Body of pancreas (tissue), 4 donors: ENCODE data around the gene MYBBP1A. TPM values are rescaled to one million over a fixed set of nuclear protein-coding genes. Genes with fewer than 3 reads are reported as not detected.

Experiments
- ATAC-seq: fragments of 150-250 bp; one replicate; pipeline ENCODE4 v1.9.1; 2016
- DNase-seq, 4 donors: peaks; one replicate each; pipeline ENCODE4 v3.0.0-alpha.2; 2019
- H3K27ac ChIP-seq, 4 donors: fragments of 200-600 bp; sonication (generic); 1 replicate in 3 of 4; 2 replicates in 1 of 4; pipeline versions ENCODE4 v1.5.1 to v1.6.1; 2016 to 2019; ENCODE audit warnings: mild to moderate bottlenecking in 1 of 4, mixed read lengths in 1 of 4, moderate library complexity in 1 of 4
- H3K27me3 ChIP-seq, 2 donors: fragments of 200-600 bp; sonication (generic); one replicate each; pipeline ENCODE4 v1.6.0; 2016; ENCODE audit warnings: mild to moderate bottlenecking in 1 of 2
- H3K36me3 ChIP-seq, 2 donors: fragments of 200-600 bp; sonication (generic); replicated peaks in 1 of 2; 2 replicates each; pipeline ENCODE4 v1.5.1; 2016; ENCODE audit warnings: low read depth in 2 of 2; ENCODE audit not compliant: insufficient read depth in 1 of 2
- H3K4me1 ChIP-seq: fragments of 200-600 bp; sonication (generic); one replicate; pipeline ENCODE4 v1.6.0; 2016
- H3K4me3 ChIP-seq, 2 donors: fragments of 200-600 bp; sonication (generic); 1 replicate in 1 of 2; 2 replicates in 1 of 2; pipeline ENCODE4 v1.5.1; 2016 to 2019
- H3K9me3 ChIP-seq, 3 donors: fragments of 200-600 bp; sonication (generic); 1 replicate in 2 of 3; 2 replicates in 1 of 3; pipeline ENCODE4 v1.5.1; 2016
- CTCF ChIP-seq, 7 experiments: fragments of 450-650 bp in 4 of 7; fragments of 200-600 bp in 3 of 7; sonication (generic) in 3 of 7; IDR thresholded peaks; one replicate each; pipeline ENCODE4 v1.5.1; 2016 to 2019; ENCODE audit warnings: antibody characterized with exemption in 7 of 7
- POLR2A ChIP-seq, 3 donors: fragments of 450-650 bp; IDR thresholded peaks; one replicate each; pipeline ENCODE4 v1.6.1; 2016; ENCODE audit warnings: antibody characterized with exemption in 3 of 3, mild to moderate bottlenecking in 2 of 3
- WGBS, 2 donors: methylation state at CpG; one replicate each; pipeline ENCODE4 v1.1.5; 2017; 5-methylcytosine and 5-hydroxymethylcytosine counted together
- intact Hi-C: fragments of 100-400 bp; cut with DNase I; formaldehyde crosslinking; loops from one replicate; pipeline ENCODE4 v1.15.1; 2023
- total RNA-seq, 2 donors: library from RNA; depleted of rRNA; stranded (reverse); fragments of >200 nt; gene quantifications; one replicate each; pipeline ENCODE4 v1.1.0, GENCODE V29; 2016

The MYBBP1A gene
- total RNA-seq, 2 donors from 2014 or later: 37.9 to 105 TPM

GRCh38 chr17:4539576-4540223, 15.5 kb downstream of the MYBBP1A start:
- Histone ChIP-seq H3K27ac (peak overlapping the region in 1 of 4 donors; percentile 5), H3K36me3 (peaks cover 19 to 22% of the 10 kb centered on the region in 2 donors), H3K4me3 (no peak overlapping the region), H3K27me3 (no peaks in the 10 kb centered on the region), H3K4me1 (no peaks in the 10 kb centered on the region), H3K9me3 (no peaks in the 10 kb centered on the region)
- ATAC-seq (no peak), DNase-seq (no peak)
- intact Hi-C loops: no loop called here
- no peak for TF ChIP-seq CTCF (IDR thresholded peaks at IDR 0.05)
- no peak for TF ChIP-seq POLR2A (IDR thresholded peaks at IDR 0.05)
- WGBS, 2 donors: 91 to 93% methylated on average over 14 to 26 of the region's 26 CpGs

- DNase-seq (no peak), ATAC-seq (no peak)
- Histone ChIP-seq H3K4me1 (no peaks in the 10 kb centered on the region), H3K27ac (no peak overlapping the region), H3K36me3 (peaks cover 17 to 18% of the 10 kb centered on the region in 2 donors), H3K4me3 (no peak overlapping the region), H3K27me3 (no peaks in the 10 kb centered on the region), H3K9me3 (no peaks in the 10 kb centered on the region)
- TF ChIP-seq POLR2A (IDR thresholded peaks at IDR 0.05) (no peak), CTCF (IDR thresholded peaks at IDR 0.05) (no peak)
- intact Hi-C loops: no loop called here
- WGBS, 2 donors: 86 to 87% methylated on average over 5 to 8 of the region's 8 CpGs
Observed at GRCh38 chr17:4539025-4539424, 16.2 kb downstream of the MYBBP1A start.

- no peaks in the 10 kb centered on the region for H3K4me1 ChIP-seq
- H3K27ac ChIP-seq: peak overlapping the region in 2 of 4 donors; percentile 3 to 50
Observed at GRCh38 chr17:4538236-4539002, 16.8 kb downstream of the MYBBP1A start.

GRCh38 chr17:4537451-4538235, 17.5 kb downstream of the MYBBP1A start:
- no peaks in the 10 kb centered on the region for H3K4me1 ChIP-seq
- TF ChIP-seq POLR2A (IDR thresholded peaks at IDR 0.05) (no peak), CTCF (IDR thresholded peaks at IDR 0.05) (no peak)
- 60 to 84% methylated on average over 1 to 18 of the region's 19 CpGs for WGBS, 2 donors
- H3K27me3 ChIP-seq: no peaks in the 10 kb centered on the region
- peaks cover 10 to 12% of the 10 kb centered on the region in 2 donors for H3K36me3 ChIP-seq
- intact Hi-C loops: no loop called here
- no peak overlapping the region for H3K4me3 ChIP-seq
- H3K27ac ChIP-seq: peak overlapping the region; percentile 19 to 50 (median 34)
- ATAC-seq: no peak
- peak in 1 of 4 donors; percentile 14 for DNase-seq
- no peaks in the 10 kb centered on the region for H3K9me3 ChIP-seq

More at GRCh38 chr17:4538236-4539002, 16.8 kb downstream of the MYBBP1A start:
- Histone ChIP-seq H3K27me3 (no peaks in the 10 kb centered on the region), H3K9me3 (no peaks in the 10 kb centered on the region), H3K4me3 (no peak overlapping the region), H3K36me3 (peaks cover 14% of the 10 kb centered on the region in 2 donors)
- no peak for TF ChIP-seq CTCF (IDR thresholded peaks at IDR 0.05)
- no peak for TF ChIP-seq POLR2A (IDR thresholded peaks at IDR 0.05)
- WGBS, 2 donors: 76 to 78% methylated on average over 10 to 13 of the region's 13 CpGs
- no peak for DNase-seq
- ATAC-seq: no peak
- intact Hi-C loops: no loop called here
